DLD1 (cell line): ENCODE results near the gene CDKN2A.

Experiments used
- in situ Hi-C: cut with HindIII; loops from 2 replicates; pipeline ENCODE4 v1.10.0; 2017; ENCODE audit warnings: low sequenced_read_pairs

CDKN2A gene

DNA sequence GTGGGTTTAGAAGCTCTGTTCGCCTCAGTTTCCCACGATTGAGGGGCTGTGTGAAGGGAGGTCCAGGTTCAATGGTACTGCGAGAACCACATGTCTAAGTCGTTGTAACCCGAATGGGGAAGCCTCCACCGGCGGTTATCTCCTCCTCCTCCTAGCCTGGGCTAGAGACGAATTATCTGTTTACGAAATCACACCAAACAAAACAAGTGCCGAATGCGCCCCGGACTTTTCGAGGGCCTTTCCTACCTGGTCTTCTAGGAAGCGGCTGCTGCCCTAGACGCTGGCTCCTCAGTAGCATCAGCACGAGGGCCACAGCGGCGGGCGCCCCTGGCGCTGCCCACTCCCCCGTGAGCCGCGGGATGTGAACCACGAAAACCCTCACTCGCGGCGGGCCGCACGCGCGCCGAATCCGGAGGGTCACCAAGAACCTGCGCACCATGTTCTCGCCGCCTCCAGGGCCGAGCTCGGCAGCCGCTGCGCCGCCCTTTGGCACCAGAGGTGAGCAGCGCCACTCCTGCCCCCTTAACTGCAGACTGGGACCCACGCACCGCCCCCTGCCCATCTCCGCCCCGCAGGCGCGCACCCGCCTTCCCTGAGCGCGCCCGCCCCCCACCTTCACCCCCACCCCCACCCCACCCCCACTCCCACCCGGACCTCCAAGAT lies at the start of gene CDKN2A:
CDKN2A (minus strand) TSS at position 500 of the 663 bp plus-strand sequence.
- in situ Hi-C loops = no loop called here

DNA sequence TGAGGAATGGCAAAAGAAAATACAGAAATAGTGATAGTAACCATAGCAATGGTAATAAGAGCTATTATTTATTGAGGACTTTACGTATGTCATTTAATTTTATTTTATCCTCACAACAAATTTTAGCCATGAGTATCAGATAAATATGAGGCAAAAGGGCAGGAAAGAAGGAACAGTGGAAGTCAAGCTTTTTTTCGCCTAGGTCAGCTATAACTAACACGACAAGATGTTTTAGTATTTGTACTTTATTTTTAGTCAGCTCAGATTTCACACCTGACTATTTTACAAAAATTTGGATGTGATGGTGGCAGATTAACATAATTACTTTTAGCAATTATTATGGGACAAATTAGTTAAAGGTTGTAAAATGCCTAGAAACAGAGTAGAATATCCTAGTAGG lies 49.7 kb upstream of the CDKN2A start:
- in situ Hi-C loops = loop anchor here (25.0 kb wide), 2 partner anchors 193 to 232 kb away; partner anchors contain the start of gene MTAP

DNA sequence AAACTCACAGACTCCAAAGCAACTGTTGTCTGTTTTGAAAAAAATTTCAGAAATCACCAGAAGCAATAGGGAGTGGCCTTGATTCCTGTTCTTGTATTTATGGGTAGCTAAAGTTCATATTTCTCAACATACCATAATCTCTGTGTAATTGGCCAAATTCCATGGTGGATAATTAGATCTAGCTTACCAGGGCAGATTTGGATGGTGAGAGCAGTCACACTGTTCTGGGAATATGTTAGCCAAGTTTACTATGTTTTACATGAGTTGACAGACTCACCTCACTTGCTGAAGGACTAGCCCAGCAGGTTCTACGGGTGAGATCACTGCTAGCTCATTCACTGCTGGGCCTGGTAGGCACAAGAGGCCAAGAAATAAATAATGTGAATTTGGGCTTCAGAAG lies 47.6 kb upstream of the CDKN2A start:
- in situ Hi-C loops = loop anchor here (25.0 kb wide), 2 partner anchors 196 to 229 kb away; partner anchors contain the start of gene MTAP

DNA sequence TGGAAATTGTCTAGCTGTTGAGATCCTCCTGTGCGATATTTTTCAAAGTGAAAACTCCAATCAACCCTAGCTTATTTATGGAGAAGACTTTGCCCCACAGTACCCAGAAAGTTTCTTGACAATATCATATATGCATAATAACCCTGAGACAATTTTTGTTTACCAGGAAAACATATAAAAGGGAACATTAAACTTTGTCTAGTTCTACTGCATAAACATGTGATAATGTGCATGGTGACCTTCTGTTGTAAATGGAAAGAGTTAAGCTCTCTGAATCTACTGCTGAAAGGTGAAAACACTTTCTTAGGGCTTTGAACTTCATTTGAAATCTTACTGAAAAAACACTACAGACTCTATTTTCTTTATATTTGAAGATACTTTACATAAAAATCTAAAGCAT lies 47.2 kb upstream of the CDKN2A start:
- in situ Hi-C loops = loop anchor here (25.0 kb wide), 2 partner anchors 196 to 229 kb away; partner anchors contain the start of gene MTAP

DNA sequence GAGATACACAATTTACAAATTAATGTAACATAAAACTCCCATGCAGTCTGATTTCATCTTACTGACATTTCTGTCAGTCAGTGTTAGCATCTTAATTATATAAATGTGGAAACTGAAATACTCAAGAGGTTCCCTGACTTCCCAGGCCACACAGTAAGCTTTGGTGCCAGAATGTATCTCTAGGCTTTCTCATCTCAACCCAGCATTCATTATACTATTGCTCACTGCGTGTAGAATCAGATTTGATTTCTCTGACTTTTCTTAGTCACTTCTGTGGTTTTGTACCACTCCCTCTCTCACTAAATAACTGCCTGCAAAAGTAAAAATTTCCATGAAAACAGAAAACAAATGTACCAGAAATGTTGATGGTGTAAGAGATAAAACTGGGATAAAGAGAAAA lies 46.6 kb upstream of the CDKN2A start:
- in situ Hi-C loops = loop anchor here (25.0 kb wide), 2 partner anchors 197 to 228 kb away; partner anchors contain the start of gene MTAP

DNA sequence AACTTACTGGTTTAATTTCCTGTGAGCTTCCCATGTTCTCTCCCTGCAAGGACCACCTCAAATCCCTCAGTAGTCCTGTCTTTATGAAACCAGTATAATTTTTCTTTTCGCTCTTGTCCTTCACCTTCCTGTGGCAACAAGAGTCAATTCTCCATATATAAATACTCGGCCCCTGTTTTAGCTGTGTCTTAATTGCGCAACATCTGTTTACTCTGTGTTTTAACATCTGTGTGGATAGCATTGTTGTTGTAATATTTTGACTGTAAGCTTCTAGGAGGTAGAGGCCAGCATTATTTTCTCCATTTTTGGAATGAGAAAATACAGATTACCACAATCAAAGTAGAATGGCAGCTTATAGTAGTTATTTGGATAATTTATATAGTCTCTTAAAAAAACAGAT lies 45.1 kb upstream of the CDKN2A start:
- in situ Hi-C loops = loop anchor here (5.0 to 25.0 kb wide), 3 partner anchors 78 to 227 kb away; partner anchors contain the start of gene MTAP

DNA sequence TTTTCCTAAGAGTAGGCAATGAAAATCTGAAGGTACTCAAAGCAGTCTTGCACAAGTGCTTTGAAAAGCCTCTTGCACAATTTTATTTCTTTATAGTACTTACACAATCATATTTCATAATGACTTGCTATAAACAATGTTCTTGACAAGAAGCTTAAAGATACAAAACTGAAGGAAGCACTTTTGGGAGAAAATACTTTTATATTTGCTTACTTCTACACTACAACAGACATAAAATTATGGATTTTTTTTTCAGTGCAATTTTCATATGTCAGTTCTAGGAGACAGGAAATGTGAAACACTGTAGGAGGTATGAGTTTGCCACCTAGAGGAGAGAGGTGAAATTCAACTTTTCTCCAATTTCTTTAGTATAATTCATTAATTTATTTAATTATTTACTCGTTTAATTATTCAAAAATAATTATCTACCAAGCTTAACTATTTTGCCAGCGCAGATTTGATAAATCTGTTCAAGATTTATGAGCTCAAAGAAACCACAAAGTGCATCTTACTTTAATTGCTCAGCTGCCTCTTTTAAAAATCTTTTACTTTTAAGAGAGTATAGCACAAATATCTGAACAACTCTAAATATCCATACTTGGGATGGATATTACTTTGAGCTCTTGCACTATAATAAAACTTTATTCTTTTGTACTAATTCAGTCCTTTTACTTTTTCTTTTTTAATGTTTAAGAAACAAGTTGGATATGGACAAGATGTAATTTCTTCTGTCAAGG lies 43.9 kb upstream of the CDKN2A start:
- in situ Hi-C loops = loop anchor here (5.0 to 25.0 kb wide), 3 partner anchors 79 to 226 kb away; partner anchors contain the start of gene MTAP

DNA sequence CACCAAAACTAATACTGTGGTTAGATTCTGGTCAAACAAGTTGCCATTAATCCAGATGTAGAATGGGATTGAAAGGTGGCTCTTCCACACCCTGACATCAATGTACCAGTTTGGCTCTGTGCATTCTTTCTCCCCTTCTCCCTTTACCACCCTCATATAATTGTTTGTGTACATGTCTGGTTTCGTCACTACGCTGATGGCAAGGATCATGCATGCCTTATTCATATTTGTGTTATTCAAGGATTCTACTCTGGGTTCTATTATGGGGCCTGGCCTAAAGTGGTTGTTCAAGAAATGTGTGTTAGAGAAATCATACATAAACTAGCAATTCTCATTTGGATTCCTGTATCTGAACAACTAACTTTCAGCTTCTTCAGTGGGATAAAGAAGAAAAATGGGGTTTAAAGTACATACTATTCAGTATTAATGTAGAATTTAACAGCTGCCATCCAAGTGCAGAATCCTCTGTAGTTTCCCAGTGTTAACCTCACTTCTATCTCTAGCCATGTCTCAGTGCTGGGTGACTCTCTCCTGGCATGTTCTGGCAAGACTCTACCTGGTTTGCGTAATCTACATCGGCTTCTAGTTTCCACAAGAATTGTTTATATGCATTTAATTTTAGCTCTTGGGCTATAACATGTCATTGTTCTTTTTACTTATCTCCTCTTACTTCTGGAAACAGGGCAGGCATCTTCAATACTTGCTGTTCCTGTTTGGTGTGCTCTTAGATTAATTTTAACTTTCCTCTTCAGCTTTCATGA lies 42.9 kb upstream of the CDKN2A start:
- in situ Hi-C loops = loop anchor here (5.0 to 25.0 kb wide), 3 partner anchors 80 to 225 kb away; partner anchors contain the start of gene MTAP

DNA sequence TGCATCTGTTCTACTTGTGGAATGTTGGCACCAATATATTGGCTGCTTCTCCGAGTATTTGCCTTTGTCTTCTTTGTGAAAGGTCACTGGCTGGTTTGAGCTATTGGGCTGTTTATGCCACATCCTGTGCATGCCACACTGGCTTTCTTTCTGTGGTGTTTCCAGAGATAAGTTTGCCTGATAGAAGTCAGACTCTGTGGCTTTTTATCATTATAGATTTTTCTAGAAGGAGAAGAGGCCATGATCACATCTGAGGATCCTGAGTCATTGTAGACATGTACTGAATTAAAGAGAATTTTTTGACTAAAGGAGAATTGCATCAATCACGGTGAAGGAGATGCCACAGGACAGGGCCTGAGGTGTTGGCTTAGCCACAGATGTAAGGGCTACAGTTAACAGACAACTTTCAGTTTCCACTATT lies 41.4 kb upstream of the CDKN2A start:
- in situ Hi-C loops = loop anchor here (5.0 to 25.0 kb wide), 3 partner anchors 82 to 223 kb away; partner anchors contain the start of gene MTAP

DNA sequence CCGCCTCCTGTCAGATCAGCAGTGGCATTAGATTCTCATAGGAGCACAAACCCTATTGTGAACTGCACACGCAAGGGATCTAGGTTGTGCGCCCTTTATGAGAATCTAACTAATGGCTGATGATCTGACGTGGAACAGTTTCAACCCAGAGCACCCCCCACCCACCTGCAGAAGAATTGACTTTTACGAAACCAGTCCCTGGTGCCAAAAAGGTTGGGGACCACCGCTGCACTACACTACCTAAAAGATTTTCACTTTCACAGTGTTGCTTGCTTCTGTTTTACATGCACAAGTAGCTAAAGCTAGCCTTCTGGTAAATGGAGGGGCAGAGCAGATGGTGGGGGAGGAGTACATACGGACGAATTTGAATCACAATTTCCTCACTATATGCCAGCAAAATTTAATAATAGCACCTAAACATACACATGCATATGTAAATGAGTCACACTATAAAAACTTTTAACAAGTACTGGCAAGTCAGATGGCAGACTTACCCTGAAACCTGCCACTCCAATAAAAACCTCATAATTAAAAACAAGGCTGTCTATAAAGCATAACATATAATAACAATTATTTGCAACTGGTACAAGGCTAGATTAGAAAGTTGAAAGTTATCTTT lies 38.9 kb upstream of the CDKN2A start:
- in situ Hi-C loops = loop anchor here (25.0 kb wide), 2 partner anchors 204 to 221 kb away; partner anchors contain the start of gene MTAP

DNA sequence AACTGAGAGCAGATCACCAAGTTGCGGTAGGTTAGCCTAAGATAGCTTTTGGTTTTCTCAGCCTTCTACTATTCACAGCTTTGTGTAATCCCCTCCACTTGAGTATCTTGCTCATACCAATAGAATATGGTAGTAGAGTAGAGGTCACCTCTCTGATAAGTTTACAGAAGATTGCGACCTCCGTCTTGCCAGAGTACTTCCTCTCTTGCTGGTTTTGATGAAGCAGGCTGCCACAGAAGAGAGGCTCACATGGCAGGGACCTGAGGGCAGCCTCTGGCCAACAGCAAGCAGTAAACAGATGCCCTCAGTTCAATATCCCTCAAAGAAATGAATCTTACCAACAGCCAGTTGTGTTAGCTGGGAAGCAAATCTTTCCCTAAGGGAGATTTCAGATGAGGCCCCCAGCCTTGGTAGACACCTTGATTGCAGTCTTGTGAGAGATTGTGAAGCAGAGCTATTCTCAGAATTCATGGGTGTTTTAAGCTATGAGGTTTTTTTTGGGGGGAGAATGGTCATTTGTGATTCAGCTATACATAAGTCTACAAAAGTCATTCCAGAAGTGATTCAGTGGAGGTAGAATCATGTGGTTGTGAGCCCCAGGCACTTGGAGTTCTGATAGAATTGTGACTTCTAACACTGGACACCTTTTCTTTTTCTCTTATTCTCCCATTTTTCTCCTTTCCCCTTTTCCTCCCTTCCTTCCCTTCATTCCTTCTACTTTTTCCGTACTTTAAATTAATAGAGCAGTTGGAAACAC lies 37.6 kb upstream of the CDKN2A start:
- in situ Hi-C loops = loop anchor here (25.0 kb wide), 2 partner anchors 205 to 220 kb away; partner anchors contain the start of gene MTAP

DNA sequence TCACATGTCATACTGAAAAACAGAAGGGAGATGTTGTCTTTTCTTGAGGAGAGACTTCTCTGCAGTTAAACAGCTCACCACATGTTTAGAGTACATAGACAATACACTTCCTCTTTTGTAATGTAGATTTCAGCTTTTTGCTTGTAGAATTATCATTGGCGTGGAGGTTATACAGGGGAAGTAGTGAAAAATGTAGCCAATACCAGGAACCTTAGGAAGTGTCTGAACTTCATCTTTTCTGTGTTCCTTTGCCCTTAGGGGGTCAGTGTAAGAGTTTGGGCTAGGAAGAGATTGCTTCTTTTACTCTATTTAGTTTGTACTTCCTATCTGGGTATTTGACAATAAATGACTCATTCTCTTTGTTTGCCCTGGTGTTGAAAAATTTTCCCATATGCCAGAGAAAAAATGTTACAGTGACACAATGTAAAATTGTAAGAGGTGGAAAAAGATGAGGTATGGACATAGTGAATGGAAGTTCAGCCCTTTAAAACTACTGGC lies 36.0 kb upstream of the CDKN2A start:
- in situ Hi-C loops = loop anchor here (25.0 kb wide), 2 partner anchors 207 to 218 kb away; partner anchors contain the start of gene MTAP

DNA sequence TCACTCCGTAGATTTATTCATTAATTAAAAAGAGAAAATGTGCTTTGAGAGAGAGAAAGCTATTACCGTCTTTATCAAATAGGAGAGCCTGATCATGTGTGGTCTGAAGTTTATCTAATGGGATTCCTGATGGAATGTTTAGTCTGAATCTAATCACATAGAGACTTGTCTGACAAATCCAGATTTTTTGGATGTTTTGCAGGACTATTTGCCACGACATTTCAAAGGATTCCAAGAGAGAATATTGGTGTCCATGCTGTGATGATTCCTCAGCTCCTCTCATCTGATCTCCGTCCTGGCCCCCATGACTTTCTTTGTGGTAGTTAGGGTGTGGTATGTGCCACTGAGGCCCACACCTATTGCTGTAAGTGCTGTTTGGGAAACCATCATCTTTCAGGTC lies 35.0 kb upstream of the CDKN2A start:
- in situ Hi-C loops = loop anchor here (25.0 kb wide), 2 partner anchors 208 to 217 kb away; partner anchors contain the start of gene MTAP

DNA sequence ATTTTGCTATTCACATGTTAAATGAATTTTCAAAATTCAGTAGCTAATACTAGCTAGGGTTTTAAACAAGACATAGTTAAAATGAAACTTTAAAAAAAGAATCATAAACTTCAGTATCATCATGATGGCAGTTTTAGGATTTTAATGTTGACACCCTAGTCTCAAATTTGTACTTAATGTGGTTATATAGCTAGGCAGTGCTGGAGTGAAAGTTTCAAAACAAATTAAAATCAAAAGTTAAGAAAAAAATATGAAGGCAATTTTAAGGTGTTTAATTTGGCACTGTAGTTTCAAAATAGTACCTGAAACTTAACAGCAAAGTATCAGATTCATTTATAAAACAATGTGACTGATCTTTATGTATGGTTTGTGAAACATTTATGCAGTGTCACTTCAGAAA lies 34.2 kb upstream of the CDKN2A start:
- in situ Hi-C loops = loop anchor here (25.0 kb wide), 2 partner anchors 209 to 216 kb away; partner anchors contain the start of gene MTAP

DNA sequence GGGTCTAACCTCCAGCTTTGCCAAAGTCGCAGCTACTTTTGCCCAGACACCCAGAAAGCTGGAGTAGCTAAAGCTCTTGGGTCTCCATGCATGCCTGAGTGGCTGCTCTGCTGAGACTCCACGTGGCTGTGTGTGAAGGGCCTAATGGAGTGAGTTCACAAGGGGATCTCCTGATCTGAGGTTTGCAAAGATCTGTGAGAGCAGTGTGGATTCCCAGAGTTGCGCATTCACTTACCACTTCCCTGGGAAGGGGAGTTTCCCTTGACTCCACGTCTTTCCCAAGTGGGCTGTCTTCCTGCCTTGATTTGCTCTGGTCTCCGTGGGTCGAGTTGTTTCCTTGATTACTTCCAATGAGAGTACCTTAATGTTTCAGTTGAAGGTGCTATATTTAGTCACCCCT lies 32.5 kb upstream of the CDKN2A start:
- in situ Hi-C loops = loop anchor here (25.0 kb wide), 2 partner anchors 211 to 214 kb away; partner anchors contain the start of gene MTAP

DNA sequence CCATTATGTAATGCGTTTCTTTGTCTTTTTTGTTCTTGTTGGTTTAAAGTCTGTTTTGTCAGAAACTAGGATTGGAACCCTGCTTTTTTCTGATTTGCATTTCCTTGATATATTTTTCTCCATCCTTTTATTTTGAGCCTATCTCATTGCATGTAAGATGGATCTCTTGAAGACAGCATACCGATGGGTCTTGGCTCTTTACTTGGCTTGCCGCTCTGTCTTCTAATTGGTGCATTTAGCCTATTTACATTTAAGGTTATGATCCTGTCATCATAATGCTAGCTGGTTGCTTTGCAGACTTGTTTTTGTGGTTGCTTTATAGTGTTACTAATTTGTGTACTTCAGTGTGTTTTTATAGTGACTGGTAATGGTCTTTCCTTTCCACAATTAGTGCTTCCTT lies 28.2 kb upstream of the CDKN2A start:
- in situ Hi-C loops = no loop called here

DNA sequence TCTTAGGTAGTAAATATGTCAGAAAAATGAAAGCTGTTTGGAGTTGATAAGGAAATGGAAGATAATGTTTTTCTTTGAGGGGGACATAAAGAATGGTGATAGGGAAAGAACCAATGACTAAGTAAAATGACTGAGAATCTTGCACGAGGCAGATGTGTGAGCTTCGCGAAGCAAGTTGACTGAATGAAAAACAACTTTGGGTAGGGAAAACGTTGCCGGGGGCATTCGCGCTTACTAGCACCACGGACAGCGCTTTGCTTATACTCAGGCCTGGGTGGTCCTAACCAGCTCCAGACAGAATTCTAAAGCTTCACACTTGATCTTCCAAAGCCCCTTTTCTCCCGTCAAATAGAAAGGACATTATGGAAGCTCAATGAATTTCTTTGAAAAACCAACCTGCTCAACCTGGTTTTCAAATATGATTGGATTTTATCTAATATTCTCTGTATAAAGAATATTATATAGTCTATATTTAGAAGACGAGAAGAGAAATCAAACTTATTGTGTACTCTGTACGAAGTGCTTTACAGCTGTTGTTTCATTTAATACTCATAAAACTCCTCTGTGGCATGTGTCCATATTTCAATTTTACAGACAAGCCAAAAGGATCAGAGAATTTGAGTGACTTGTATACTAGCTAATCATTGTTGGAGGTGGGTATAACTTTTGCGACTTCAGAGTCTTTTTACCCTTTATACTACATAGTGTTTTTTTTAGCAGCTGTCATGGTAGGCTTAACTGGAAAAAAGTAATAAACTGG lies 16.9 kb upstream of the CDKN2A start:
- in situ Hi-C loops = no loop called here

DNA sequence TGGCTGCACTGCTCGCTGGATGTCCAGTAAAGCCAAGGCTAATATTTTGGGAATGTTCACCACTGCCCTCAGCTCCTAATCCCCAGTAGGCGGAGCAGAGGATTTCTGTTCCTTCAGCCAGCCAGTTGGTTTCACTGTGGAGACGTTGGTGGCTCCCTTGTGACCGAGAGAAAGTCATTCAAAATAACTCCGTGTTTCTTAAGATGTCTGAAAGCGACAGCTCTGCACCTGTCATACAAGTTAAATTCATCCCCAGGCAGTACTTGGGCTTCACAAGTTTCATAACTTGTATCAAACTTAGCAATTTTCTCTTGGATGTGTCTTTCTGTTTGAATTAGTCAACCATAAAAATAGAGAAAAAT lies 15.3 kb upstream of the CDKN2A start:
- in situ Hi-C loops = no loop called here
